Measurements from ENCODE around the gene AKAP6.
A peak's percentile ranks its signal among the peaks of the same experiment; 100 is the strongest.
"Not testable (repeated sequence)": the region's sequence is repeated elsewhere in the genome, so short reads cannot be mapped to it uniquely, and the experiment has no call there.

AKAP6 gene

DNA sequence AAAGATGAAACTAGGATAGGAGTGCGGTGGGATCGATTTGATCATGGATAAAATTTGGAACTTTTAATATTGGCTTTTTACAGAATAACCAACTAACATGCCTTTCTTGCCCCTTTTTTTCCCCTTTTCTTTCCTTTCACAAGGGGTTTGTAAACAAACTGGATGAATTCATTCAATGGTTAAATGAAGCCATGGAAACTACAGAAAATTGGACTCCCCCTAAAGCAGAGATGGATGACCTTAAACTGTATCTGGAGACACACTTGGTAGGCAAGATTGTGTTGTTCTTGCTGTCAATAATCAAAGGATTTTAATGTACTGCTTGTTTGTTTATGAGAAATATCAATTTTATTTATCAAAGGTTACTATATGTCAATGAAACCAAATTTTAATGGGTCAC, 247.9 kb downstream of the AKAP6 start:
- H3K4me3 ChIP-seq (ENCODE audit: low read depth, low read length): no peak overlapping the region
- DNase-seq (ENCODE audit: low read depth): no peak
- no peak for TF ChIP-seq CTCF (IDR thresholded peaks at IDR 0.05; ENCODE audit: control insufficient read depth, extremely low read depth, insufficient read depth)

DNA sequence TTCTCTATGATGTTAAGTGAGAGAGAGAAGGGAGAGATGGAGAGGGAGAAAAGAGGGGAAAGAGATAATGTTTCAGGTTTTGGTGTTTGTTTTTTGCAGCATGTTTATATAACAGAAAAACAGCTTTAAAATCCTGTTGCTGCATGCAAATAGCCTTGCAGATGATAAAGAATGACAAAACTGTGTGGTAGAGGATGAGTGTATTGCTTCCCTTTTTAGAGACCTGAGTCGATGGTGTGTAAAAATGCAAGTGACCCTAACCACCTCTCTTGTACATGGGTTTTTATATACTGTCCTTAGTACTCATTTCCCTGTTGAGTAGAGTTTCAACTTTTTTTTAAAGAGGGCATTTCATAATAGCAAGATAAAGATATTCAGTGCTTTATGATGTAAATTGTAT, 249.1 kb downstream of the AKAP6 start:
- no peak for TF ChIP-seq CTCF (IDR thresholded peaks at IDR 0.05; ENCODE audit: control insufficient read depth, extremely low read depth, insufficient read depth)
- no peak overlapping the region for H3K4me3 ChIP-seq (ENCODE audit: low read depth, low read length)
- DNase-seq (ENCODE audit: low read depth): no peak

DNA sequence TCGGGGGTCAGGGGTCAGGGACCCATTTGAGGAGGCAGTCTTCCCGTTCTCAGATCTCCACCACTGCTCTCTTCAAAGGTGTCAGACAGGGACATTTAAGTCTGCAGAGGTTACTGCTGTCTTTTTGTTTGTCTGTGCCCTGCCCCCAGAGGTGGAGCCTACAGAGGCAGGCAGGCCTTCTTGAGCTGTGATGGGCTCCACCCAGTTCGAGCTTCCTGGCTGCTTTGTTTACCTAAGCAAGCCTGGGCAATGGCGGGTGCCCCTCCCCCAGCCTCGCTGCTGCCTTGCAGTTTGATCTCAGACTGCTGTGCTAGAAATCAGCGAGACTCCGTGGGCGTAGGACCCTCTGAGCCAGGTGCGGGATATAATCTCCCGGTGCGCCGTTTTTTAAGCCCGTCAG, 254.3 kb downstream of the AKAP6 start:
- not testable (repeated sequence) for DNase-seq (ENCODE audit: low read depth); H3K4me3 ChIP-seq (ENCODE audit: low read depth, low read length)

- no peak for TF ChIP-seq CTCF (IDR thresholded peaks at IDR 0.05; ENCODE audit: control insufficient read depth, extremely low read depth, insufficient read depth)
- no peak overlapping the region for H3K4me3 ChIP-seq (ENCODE audit: low read depth, low read length)
Observed at GRCh38 chr14:32584079-32584478, 255.0 kb downstream of the AKAP6 start.

GRCh38 chr14:32587461-32587860, 258.4 kb downstream of the AKAP6 start:
- no peak overlapping the region for H3K4me3 ChIP-seq (ENCODE audit: low read depth, low read length)
- TF ChIP-seq CTCF (IDR thresholded peaks at IDR 0.05; ENCODE audit: control insufficient read depth, extremely low read depth, insufficient read depth): no peak
- DNase-seq (ENCODE audit: low read depth): no peak

More at GRCh38 chr14:32584079-32584478, 255.0 kb downstream of the AKAP6 start:
- no peak for DNase-seq (ENCODE audit: low read depth)

GRCh38 chr14:32588448-32589320, 259.6 kb downstream of the AKAP6 start:
- peak; percentile 88 for TF ChIP-seq CTCF (IDR thresholded peaks at IDR 0.05; ENCODE audit: control insufficient read depth, extremely low read depth, insufficient read depth)
- DNase-seq (ENCODE audit: low read depth): peak; percentile 21
- H3K4me3 ChIP-seq (ENCODE audit: low read depth, low read length): no peak overlapping the region

- TF ChIP-seq CTCF (IDR thresholded peaks at IDR 0.05; ENCODE audit: control insufficient read depth, extremely low read depth, insufficient read depth): no peak
- H3K4me3 ChIP-seq (ENCODE audit: low read depth, low read length): no peak overlapping the region
- DNase-seq (ENCODE audit: low read depth): no peak
Observed at GRCh38 chr14:32590157-32590556, 261.1 kb downstream of the AKAP6 start.
